Measurements from ENCODE around the gene NYNRIN.

The NYNRIN gene

DNA sequence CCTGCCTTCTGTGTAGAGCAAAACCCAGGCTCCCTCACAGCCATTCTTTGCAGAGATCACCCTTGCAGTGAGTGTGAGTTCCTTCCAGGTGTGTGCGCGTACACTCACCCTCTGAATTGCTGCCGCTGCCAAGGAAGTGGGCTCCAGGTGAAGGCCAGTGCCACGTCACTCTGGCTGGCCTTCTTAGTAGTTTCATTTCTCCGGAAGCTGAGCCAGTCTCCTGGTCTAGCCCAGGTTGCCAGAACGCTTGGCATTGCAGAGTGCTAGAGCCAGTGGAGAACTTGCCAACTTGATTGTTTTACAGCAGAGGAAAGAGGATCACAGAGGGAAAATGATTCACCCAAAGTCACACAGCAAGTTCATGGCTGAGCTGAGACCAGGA is 19.7 kb downstream of the NYNRIN start:
- H3K4me3 ChIP-seq = no peak overlapping the region
- no peak for TF ChIP-seq Cebpa-rat (IDR thresholded peaks at IDR 0.05)
- no peaks in the 10 kb centered on the region for H4K20me1 ChIP-seq
- H3K9ac ChIP-seq = no peak overlapping the region
- peak overlapping the region; percentile 93; the same call in 1 of the 2 replicates for H3K4me2 ChIP-seq
- H3K9me3 ChIP-seq = no peaks in the 10 kb centered on the region
- peaks cover 57% of the 10 kb centered on the region for H3K4me1 ChIP-seq
- H3K27me3 ChIP-seq = 0 out of 2 replicates have a peak, but pooled peaks cover 4% of the 10 kb centered on the region
- H3K27ac ChIP-seq = no peak overlapping the region
- H3K36me3 ChIP-seq = peaks cover 25% of the 10 kb centered on the region

DNA sequence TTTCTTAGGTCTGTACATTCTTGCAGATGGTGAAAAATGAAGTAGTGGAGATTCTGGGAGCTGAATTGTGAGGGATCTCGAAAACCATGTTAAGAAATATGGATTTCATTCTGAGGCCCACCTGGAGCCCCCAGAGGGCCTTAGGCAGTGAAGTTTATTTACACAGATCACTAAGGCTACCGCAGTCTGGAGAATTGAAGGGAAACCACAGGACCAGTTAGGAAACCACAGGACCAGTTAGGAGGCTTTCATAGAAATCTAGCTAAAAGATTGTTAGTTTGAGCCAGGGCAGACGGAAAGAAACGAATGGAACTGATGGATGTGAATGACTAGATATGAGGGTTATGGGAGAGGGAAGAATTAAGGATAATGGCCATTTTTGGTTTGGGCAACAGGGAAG is 23.5 kb downstream of the NYNRIN start:
- no peak overlapping the region for H3K27ac ChIP-seq
- H3K36me3 ChIP-seq = no peaks in the 10 kb centered on the region
- peaks cover 69% of the 10 kb centered on the region for H3K4me1 ChIP-seq
- H4K20me1 ChIP-seq = no peaks in the 10 kb centered on the region
- H3K27me3 ChIP-seq = 0 out of 2 replicates have a peak, but pooled peaks cover 5% of the 10 kb centered on the region
- peak overlapping the region; percentile 89 for H3K4me2 ChIP-seq
- H3K9ac ChIP-seq = no peak overlapping the region
- H3K9me3 ChIP-seq = no peaks in the 10 kb centered on the region
- H3K4me3 ChIP-seq = peak overlapping the region; percentile 32; the same call in 1 of the 2 replicates
- TF ChIP-seq Cebpa-rat (IDR thresholded peaks at IDR 0.05) = no peak

DNA sequence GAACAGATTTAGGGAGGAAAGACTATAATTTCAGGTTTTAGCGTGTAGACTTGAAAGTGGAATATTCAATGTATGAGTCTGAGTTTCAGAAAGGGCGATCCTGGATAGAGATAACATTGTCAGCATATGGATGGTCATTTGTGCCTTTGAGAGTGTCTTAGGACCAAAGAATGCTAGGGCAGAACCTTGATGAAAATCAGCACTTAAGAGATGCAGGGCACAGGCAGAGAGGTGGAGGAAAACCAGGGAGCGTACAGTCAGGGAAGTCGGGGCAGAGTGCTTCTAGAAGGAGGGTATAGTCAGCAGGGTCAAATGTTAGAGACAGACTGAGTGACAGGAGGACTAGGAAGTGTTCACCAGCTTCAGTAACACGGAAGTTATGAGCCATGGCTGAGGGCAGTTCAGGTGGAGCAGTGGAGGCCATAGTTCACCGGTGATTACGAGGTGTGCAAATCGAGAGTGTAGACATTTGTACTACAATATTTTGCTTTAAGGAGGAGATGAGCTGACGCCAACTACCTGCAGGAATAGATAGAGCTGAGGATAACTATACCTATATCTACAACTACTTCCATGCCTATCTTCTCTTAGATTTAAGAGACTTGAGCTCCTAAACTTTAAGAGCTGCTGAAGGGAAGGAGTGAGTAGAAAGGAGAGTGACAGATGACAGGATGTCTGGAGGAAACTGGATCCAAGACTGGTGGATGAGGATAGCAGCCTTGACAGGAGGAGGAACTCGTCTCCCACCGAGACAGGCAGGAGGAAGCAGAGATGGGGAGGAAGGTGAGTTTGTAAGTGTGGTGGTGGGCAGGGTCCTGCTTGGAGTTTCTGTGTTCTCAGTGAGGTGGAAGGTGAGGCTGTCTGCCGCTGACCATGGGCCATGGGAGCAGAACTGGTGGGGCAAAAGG is 24.1 kb downstream of the NYNRIN start:
- H3K4me2 ChIP-seq = peak overlapping the region; percentile 89
- H4K20me1 ChIP-seq = no peaks in the 10 kb centered on the region
- H3K27ac ChIP-seq = no peak overlapping the region
- no peaks in the 10 kb centered on the region for H3K36me3 ChIP-seq
- no peak for TF ChIP-seq Cebpa-rat (IDR thresholded peaks at IDR 0.05)
- no peaks in the 10 kb centered on the region for H3K9me3 ChIP-seq
- no peak overlapping the region for H3K9ac ChIP-seq
- H3K4me3 ChIP-seq = peak overlapping the region; percentile 32; the same call in 1 of the 2 replicates
- H3K27me3 ChIP-seq = 0 out of 2 replicates have a peak, but pooled peaks cover 5% of the 10 kb centered on the region
- peaks cover 69% of the 10 kb centered on the region for H3K4me1 ChIP-seq

DNA sequence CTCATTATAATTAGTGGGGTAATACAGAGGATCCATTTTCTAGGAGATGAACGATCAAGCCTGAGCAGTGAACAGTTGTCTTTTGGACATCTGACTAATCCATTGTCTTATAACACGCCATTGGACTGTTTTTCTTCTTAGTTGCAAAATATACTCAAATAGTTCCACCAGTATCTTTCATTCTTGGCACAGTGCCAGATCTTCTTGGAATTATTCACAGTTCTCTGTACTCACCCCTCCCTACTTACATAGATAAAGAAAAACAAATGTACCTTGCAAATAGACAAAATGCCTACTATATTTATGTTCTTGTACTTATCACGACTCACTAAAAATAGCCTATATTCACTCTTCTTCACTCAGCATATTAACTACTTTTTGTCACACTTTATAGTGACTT is 26.9 kb downstream of the NYNRIN start:
- Histone ChIP-seq H3K9me3 (no peaks in the 10 kb centered on the region), H3K36me3 (no peaks in the 10 kb centered on the region), H3K27me3 (0 out of 2 replicates have a peak, but pooled peaks cover 5% of the 10 kb centered on the region), H3K4me1 (peaks cover 78% of the 10 kb centered on the region), H3K4me3 (no peak overlapping the region), H3K9ac (no peak overlapping the region), H4K20me1 (peaks cover 3% of the 10 kb centered on the region; the same call in 1 of the 2 replicates), H3K4me2 (peak overlapping the region; percentile 58), H3K27ac (no peak overlapping the region)
- TF ChIP-seq Cebpa-rat (IDR thresholded peaks at IDR 0.05) = no peak

DNA sequence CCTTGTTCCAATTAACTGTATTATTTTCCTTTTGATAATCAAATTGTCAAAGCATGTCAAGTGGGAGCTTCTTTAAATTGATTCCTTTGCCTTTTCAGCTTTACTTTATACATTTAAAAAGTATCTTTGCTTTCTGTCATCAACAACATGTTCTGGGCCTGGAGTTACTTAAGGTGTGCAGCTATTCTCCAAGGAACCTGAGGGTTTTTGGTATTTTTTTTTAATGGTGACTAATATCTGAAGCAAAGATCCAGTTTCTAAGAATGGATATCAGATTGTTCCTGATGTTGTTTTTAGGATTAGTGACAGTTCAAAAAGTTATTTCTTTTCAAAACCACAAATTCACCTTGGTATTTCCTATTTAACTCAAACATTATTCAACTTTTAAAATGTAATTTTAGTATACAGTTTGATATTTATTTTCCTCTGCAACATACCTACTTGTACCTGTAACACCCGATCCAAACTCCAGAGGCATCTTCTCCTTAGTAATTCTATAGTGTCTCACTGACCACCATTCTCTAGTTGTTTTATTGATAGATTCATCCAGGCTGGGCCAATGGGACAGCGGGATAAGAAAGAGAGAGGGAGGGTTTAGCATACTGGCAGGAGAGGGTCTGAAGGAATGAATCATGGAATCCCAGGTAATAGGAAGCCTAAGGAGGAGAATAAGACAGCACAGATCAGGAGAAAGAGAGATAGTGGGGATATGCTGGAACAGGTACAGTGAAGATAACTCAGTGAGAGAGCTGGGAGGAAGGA is 27.5 kb downstream of the NYNRIN start:
- Histone ChIP-seq H3K4me3 (no peak overlapping the region), H4K20me1 (peaks cover 10% of the 10 kb centered on the region; the same call in 1 of the 2 replicates)

DNA sequence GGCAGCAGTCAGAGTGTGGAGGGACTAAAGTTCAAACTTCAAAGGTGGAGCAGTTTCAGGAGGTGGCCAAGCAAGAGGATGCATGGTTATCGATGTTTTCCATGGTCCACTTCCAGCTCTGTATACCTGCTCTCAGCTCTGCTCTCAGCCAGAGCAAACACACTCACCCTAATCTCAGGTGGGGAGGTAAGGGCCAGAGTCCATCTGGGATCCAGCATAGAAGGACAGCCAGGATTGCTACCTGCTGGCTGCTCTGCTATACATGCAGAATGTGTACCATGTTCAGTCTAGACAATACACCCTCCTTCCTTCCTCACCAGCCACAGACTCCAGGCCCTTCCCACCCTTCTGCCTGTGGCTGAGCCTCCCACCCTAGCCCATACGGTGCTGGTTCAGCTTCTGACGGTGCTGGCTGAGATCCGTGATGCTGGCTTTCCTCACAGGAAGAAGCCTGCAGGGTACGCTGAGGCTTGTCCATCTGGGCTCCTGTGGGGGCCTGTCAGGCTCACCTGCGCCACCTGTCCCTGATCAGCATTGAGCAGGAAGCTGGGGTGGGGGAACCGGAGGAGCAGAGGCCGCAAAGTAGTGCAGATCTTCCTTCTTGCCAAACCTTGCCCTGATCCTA is 28.2 kb downstream of the NYNRIN start:
- no peaks in the 10 kb centered on the region for H3K9me3 ChIP-seq
- peak overlapping the region; percentile 99 for H3K4me2 ChIP-seq
- H3K4me1 ChIP-seq = peaks cover 81% of the 10 kb centered on the region
- no peak overlapping the region for H3K27ac ChIP-seq
- H3K27me3 ChIP-seq = 0 out of 2 replicates have a peak, but pooled peaks cover 5% of the 10 kb centered on the region
- no peak overlapping the region for H3K9ac ChIP-seq
- no peak overlapping the region for H3K4me3 ChIP-seq
- no peak for TF ChIP-seq Cebpa-rat (IDR thresholded peaks at IDR 0.05)
- H4K20me1 ChIP-seq = peaks cover 14% of the 10 kb centered on the region
- H3K36me3 ChIP-seq = peaks cover 2% of the 10 kb centered on the region

More for the DNA sequence above, 27.5 kb downstream of the NYNRIN start:
- H3K9me3 ChIP-seq = no peaks in the 10 kb centered on the region
- no peak overlapping the region for H3K9ac ChIP-seq
- no peak for TF ChIP-seq Cebpa-rat (IDR thresholded peaks at IDR 0.05)
- peak overlapping the region; percentile 99 for H3K4me2 ChIP-seq
- 0 out of 2 replicates have a peak, but pooled peaks cover 5% of the 10 kb centered on the region for H3K27me3 ChIP-seq
- peaks cover 81% of the 10 kb centered on the region for H3K4me1 ChIP-seq
- H3K27ac ChIP-seq = no peak overlapping the region
- H3K36me3 ChIP-seq = no peaks in the 10 kb centered on the region

DNA sequence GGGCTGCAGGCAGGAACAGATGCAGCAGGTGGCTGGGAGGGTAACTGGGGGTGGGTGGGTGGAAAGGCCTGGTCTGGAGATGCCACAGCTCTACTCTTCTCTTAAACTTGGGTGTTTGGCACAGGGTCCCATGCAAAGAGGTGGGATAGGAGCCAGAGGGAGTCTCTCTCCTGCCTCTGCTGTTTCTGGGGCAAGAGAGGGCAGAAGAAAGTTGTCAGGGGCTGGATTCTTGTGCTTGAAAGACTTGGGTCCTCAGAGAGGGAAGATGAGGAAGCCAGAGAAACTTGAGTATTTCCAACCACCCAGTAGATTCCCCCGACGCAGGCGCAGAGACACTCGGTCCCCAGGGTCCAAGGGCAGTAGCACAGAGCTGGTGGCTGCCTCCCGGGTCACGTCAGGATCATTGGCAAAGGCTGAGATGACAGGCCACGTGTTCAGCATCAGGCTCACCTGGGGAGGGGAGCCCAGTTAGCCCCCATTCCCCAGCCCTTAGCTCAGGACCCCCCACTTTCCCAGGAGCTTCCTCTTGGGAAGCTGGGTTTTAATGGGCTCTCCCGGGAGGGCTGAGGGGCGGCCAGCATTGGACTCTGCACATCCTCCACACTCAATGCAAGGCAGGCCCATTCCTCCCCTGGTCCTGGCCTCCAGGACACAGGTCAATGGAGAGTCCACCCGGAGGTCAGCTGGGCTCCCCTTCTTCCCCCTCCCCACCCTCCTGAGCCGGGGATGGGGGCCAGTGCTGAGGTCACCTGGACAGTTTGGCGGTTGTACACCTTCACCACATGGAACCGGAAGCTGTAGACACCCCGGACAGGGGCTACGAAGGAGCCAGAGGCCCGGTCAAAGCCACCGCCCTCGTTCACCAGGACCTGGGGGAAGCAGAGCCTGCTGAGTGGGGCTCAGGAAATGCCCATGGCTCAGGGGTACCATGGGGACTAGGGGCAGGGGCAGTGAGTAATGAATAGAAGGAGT is 29.0 kb downstream of the NYNRIN start:
- Histone ChIP-seq H3K4me3 (peak overlapping the region; percentile 27; the same call in 1 of the 2 replicates), H3K9ac (no peak overlapping the region), H3K27ac (peak overlapping the region; percentile 98), H3K4me2 (peak overlapping the region; percentile 99), H4K20me1 (peaks cover 21% of the 10 kb centered on the region), H3K36me3 (peaks cover 10% of the 10 kb centered on the region), H3K9me3 (no peaks in the 10 kb centered on the region), H3K4me1 (peaks cover 81% of the 10 kb centered on the region), H3K27me3 (0 out of 2 replicates have a peak, but pooled peaks cover 5% of the 10 kb centered on the region)
- no peak for TF ChIP-seq Cebpa-rat (IDR thresholded peaks at IDR 0.05)

DNA sequence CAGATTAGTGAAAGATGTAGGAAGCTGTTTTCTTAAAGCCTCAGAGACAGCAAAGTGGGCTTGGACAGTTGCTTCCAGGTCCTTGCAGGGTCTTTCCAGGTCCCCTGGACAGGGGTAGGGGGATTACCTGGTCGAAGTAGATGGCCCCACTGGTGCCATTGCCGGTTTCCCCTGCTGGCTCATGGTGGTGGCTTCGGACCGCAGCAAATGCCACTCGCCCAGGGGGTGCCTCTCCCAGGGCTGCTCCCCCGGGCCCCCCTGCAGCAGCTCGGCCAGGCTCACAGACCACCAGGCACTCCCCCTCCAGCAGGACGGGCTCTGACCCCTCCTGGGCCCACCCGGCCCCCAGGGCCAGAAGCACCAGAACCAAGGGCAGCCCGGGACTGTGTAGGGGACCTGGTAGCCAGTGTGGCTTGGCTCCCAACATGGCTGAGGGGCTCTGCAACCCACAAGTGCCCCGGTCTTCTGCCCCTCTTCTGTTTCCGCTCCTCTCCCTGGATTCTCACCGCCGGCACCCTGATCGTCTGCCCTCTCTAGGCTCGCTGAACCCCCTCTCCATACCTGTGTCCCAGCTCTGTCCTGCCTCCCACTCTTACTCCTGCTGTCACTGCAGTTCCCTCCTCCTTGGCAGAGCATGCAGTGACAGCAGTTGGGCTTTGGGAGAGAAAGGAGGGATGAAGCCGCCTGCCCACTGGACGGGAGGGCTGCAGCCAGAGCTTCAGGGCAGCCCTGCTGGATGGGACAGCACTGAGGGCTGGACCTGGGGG is 30.0 kb downstream of the NYNRIN start:
- H3K4me3 ChIP-seq = peak overlapping the region; percentile 87
- H3K36me3 ChIP-seq = peaks cover 18% of the 10 kb centered on the region
- TF ChIP-seq Cebpa-rat (IDR thresholded peaks at IDR 0.05) = no peak
- H3K4me2 ChIP-seq = peak overlapping the region; percentile 99
- no peaks in the 10 kb centered on the region for H3K9me3 ChIP-seq
- no peaks in the 10 kb centered on the region for H3K27me3 ChIP-seq
- H3K27ac ChIP-seq = peak overlapping the region; percentile 98
- H4K20me1 ChIP-seq = peaks cover 21% of the 10 kb centered on the region
- peaks cover 81% of the 10 kb centered on the region for H3K4me1 ChIP-seq
- peak overlapping the region; percentile 97 for H3K9ac ChIP-seq

All from BLaER1 (cell line).